ENCODE measurements around the gene FSD1. TPM values are rescaled to one million over a fixed set of nuclear protein-coding genes. Genes with fewer than 3 reads are reported as not detected.

FSD1 gene
- total RNA-seq, 4 donors from 2014 or later, result not detected

- TF ChIP-seq POLR2A (IDR thresholded peaks at IDR 0.05) (no peak), CTCF (IDR thresholded peaks at IDR 0.05) (no peak)
- intact Hi-C loops (cut with DNase I), result no loop called here
- 52 to 64% methylated on average over 12 of the region's 12 CpGs for WGBS, 2 donors
Observed at GRCh38 chr19:4313847-4314490, 9.6 kb downstream of the FSD1 start.

GRCh38 chr19:4316956-4317355 is 12.6 kb downstream of the FSD1 start:
- Histone ChIP-seq H3K4me3 (replicated peaks in 1 of 3) (no peak overlapping the region), H3K4me1 (no peaks in the 10 kb centered on the region), H3K27ac (no peak overlapping the region), H3K27me3 (no peaks in the 10 kb centered on the region), H3K9me3 (no peaks in the 10 kb centered on the region), H3K36me3 (no peaks in the 10 kb centered on the region)
- TF ChIP-seq CTCF (IDR thresholded peaks at IDR 0.05) (no peak), POLR2A (IDR thresholded peaks at IDR 0.05) (no peak)
- DNase-seq, result no peak
- WGBS, 2 donors, result 89% methylated on average over 9 of the region's 9 CpGs
- intact Hi-C loops (cut with DNase I), result no loop called here

More at GRCh38 chr19:4313847-4314490, 9.6 kb downstream of the FSD1 start:
- DNase-seq, result no peak
- H3K4me3 ChIP-seq (replicated peaks in 1 of 3), result no peak overlapping the region
- no peaks in the 10 kb centered on the region for H3K4me1 ChIP-seq
- H3K36me3 ChIP-seq, result no peaks in the 10 kb centered on the region
- no peaks in the 10 kb centered on the region for H3K9me3 ChIP-seq
- no peak overlapping the region for H3K27ac ChIP-seq
- H3K27me3 ChIP-seq, result no peaks in the 10 kb centered on the region

- 93 to 97% methylated on average over 7 of the region's 7 CpGs for WGBS, 2 donors
- Histone ChIP-seq H3K27ac (no peak overlapping the region), H3K4me3 (replicated peaks in 1 of 3) (no peak overlapping the region), H3K36me3 (no peaks in the 10 kb centered on the region), H3K4me1 (no peaks in the 10 kb centered on the region), H3K9me3 (no peaks in the 10 kb centered on the region), H3K27me3 (no peaks in the 10 kb centered on the region)
- TF ChIP-seq POLR2A (IDR thresholded peaks at IDR 0.05) (no peak), CTCF (IDR thresholded peaks at IDR 0.05) (no peak)
- intact Hi-C loops (cut with DNase I), result no loop called here
- DNase-seq, result no peak
Observed at GRCh38 chr19:4318460-4318859, 14.1 kb downstream of the FSD1 start.

GRCh38 chr19:4319067-4319718 is 14.8 kb downstream of the FSD1 start:
- Histone ChIP-seq H3K27me3 (no peaks in the 10 kb centered on the region), H3K4me3 (replicated peaks in 1 of 3) (no peak overlapping the region), H3K27ac (no peak overlapping the region), H3K36me3 (no peaks in the 10 kb centered on the region), H3K9me3 (no peaks in the 10 kb centered on the region), H3K4me1 (no peaks in the 10 kb centered on the region)
- DNase-seq, result no peak
- WGBS, 2 donors, result 96 to 100% methylated on average over 2 of the region's 2 CpGs
- TF ChIP-seq CTCF (IDR thresholded peaks at IDR 0.05), result no peak
- no peak for TF ChIP-seq POLR2A (IDR thresholded peaks at IDR 0.05)
- intact Hi-C loops (cut with DNase I), result no loop called here

- no peak for TF ChIP-seq POLR2A (IDR thresholded peaks at IDR 0.05)
- no peak for TF ChIP-seq CTCF (IDR thresholded peaks at IDR 0.05)
- Histone ChIP-seq H3K36me3 (no peaks in the 10 kb centered on the region), H3K27me3 (no peaks in the 10 kb centered on the region), H3K9me3 (no peaks in the 10 kb centered on the region), H3K4me3 (replicated peaks in 1 of 3) (no peak overlapping the region), H3K4me1 (no peaks in the 10 kb centered on the region), H3K27ac (no peak overlapping the region)
- 92 to 94% methylated on average over 2 of the region's 2 CpGs for WGBS, 2 donors
- DNase-seq, result no peak
- intact Hi-C loops (cut with DNase I), result no loop called here
Observed at GRCh38 chr19:4320419-4320818, 16.0 kb downstream of the FSD1 start.

Data from thyroid gland (tissue), 4 donors.